Measurements from ENCODE around the gene LANCL2.
A peak's percentile ranks its signal among the peaks of the same experiment; 100 is the strongest.

The LANCL2 gene

GRCh38 chr7:55365675-55366460, 731 bp downstream of the LANCL2 start:
- peak overlapping the region; percentile 78 for H4K8ac ChIP-seq (ENCODE audit: low read depth, low read length)
- peak overlapping the region; percentile 99 for H3K27ac ChIP-seq (ENCODE audit: low read depth, low read length)
- peak; percentile 98 for DNase-seq
- H3K4me2 ChIP-seq (ENCODE audit: low read length), result peak overlapping the region; percentile 63
- no peak overlapping the region for H4K5ac ChIP-seq (ENCODE audit: low read length)
- H2BK120ac ChIP-seq (ENCODE audit: low read depth, low read length), result peak overlapping the region; percentile 49
- WGBS (ENCODE audit: extremely low coverage, insufficient coverage, low lambda C conversion rate), result no CpG with 5 or more reads among the region's 101 CpGs
- peak overlapping the region; percentile 86 for H2BK5ac ChIP-seq (ENCODE audit: low read length)
- H3K79me1 ChIP-seq (ENCODE audit: low read length), result peaks cover 8% of the 10 kb centered on the region
- H3K4me1 ChIP-seq (ENCODE audit: control insufficient read depth, low read depth, low read length), result peaks cover 2% of the 10 kb centered on the region
- no peak overlapping the region for H2BK15ac ChIP-seq (replicated peaks; ENCODE audit: low read depth)
- H3K4me3 ChIP-seq (ENCODE audit: low read length), result peak overlapping the region; percentile 97
- no peaks in the 10 kb centered on the region for H3K27me3 ChIP-seq (ENCODE audit: insufficient read depth, low read length, poor library complexity)
- peaks cover 12% of the 10 kb centered on the region for H3K79me2 ChIP-seq (ENCODE audit: control insufficient read depth, insufficient read depth, low read length)
- peak overlapping the region; percentile 17 for H3K23ac ChIP-seq (ENCODE audit: low read length)
- H3K18ac ChIP-seq (ENCODE audit: low read length), result peak overlapping the region; percentile 93
- H3K36me3 ChIP-seq (ENCODE audit: control insufficient read depth, insufficient read depth, low read length), result no peaks in the 10 kb centered on the region
- H2AK5ac ChIP-seq (ENCODE audit: low read length), result no peak overlapping the region
- peak overlapping the region; percentile 95 for H3K9ac ChIP-seq (ENCODE audit: low read length)
- peak overlapping the region; percentile 98 for H3K56ac ChIP-seq (ENCODE audit: low read length)
- peak overlapping the region; percentile 82 for H3K4ac ChIP-seq (ENCODE audit: low read depth, low read length)

GRCh38 chr7:55366461-55367070, 1.4 kb downstream of the LANCL2 start:
- no CpG with 5 or more reads among the region's 32 CpGs for WGBS (ENCODE audit: extremely low coverage, insufficient coverage, low lambda C conversion rate)
- no peak overlapping the region for H3K18ac ChIP-seq (ENCODE audit: low read length)

GRCh38 chr7:55367283-55367840, 2.2 kb downstream of the LANCL2 start:
- H2BK120ac ChIP-seq (ENCODE audit: low read depth, low read length), result no peak overlapping the region
- H3K9ac ChIP-seq (ENCODE audit: low read length), result peak overlapping the region; percentile 95
- DNase-seq, result no peak
- peaks cover 8% of the 10 kb centered on the region for H3K79me1 ChIP-seq (ENCODE audit: low read length)
- no peaks in the 10 kb centered on the region for H3K36me3 ChIP-seq (ENCODE audit: control insufficient read depth, insufficient read depth, low read length)
- no peak overlapping the region for H3K18ac ChIP-seq (ENCODE audit: low read length)
- no peak overlapping the region for H3K4ac ChIP-seq (ENCODE audit: low read depth, low read length)
- H3K23ac ChIP-seq (ENCODE audit: low read length), result no peak overlapping the region
- H3K79me2 ChIP-seq (ENCODE audit: control insufficient read depth, insufficient read depth, low read length), result peaks cover 12% of the 10 kb centered on the region
- no peak overlapping the region for H2BK5ac ChIP-seq (ENCODE audit: low read length)
- no peak overlapping the region for H4K5ac ChIP-seq (ENCODE audit: low read length)
- H2AK5ac ChIP-seq (ENCODE audit: low read length), result no peak overlapping the region
- no peak overlapping the region for H3K27ac ChIP-seq (ENCODE audit: low read depth, low read length)
- no CpG with 5 or more reads among the region's 19 CpGs for WGBS (ENCODE audit: extremely low coverage, insufficient coverage, low lambda C conversion rate)
- peak overlapping the region; percentile 89 for H3K4me2 ChIP-seq (ENCODE audit: low read length)
- peaks cover 2% of the 10 kb centered on the region for H3K4me1 ChIP-seq (ENCODE audit: control insufficient read depth, low read depth, low read length)
- no peak overlapping the region for H2BK15ac ChIP-seq (replicated peaks; ENCODE audit: low read depth)
- H4K8ac ChIP-seq (ENCODE audit: low read depth, low read length), result no peak overlapping the region
- H3K4me3 ChIP-seq (ENCODE audit: low read length), result peak overlapping the region; percentile 97
- peak overlapping the region; percentile 98 for H3K56ac ChIP-seq (ENCODE audit: low read length)
- H3K27me3 ChIP-seq (ENCODE audit: insufficient read depth, low read length, poor library complexity), result no peaks in the 10 kb centered on the region

More at GRCh38 chr7:55366461-55367070, 1.4 kb downstream of the LANCL2 start:
- peak overlapping the region; percentile 97 for H3K4me3 ChIP-seq (ENCODE audit: low read length)
- peak overlapping the region; percentile 89 for H3K4me2 ChIP-seq (ENCODE audit: low read length)
- H3K56ac ChIP-seq (ENCODE audit: low read length), result peak overlapping the region; percentile 98
- H3K27ac ChIP-seq (ENCODE audit: low read depth, low read length), result peak overlapping the region; percentile 5
- peak overlapping the region; percentile 95 for H3K9ac ChIP-seq (ENCODE audit: low read length)
- H2BK120ac ChIP-seq (ENCODE audit: low read depth, low read length), result no peak overlapping the region
- no peak overlapping the region for H2AK5ac ChIP-seq (ENCODE audit: low read length)
- H2BK5ac ChIP-seq (ENCODE audit: low read length), result no peak overlapping the region
- peak overlapping the region; percentile 72 for H3K4ac ChIP-seq (ENCODE audit: low read depth, low read length)
- peaks cover 12% of the 10 kb centered on the region for H3K79me2 ChIP-seq (ENCODE audit: control insufficient read depth, insufficient read depth, low read length)
- H3K36me3 ChIP-seq (ENCODE audit: control insufficient read depth, insufficient read depth, low read length), result no peaks in the 10 kb centered on the region
- no peak overlapping the region for H4K8ac ChIP-seq (ENCODE audit: low read depth, low read length)
- H3K4me1 ChIP-seq (ENCODE audit: control insufficient read depth, low read depth, low read length), result peaks cover 2% of the 10 kb centered on the region
- peaks cover 8% of the 10 kb centered on the region for H3K79me1 ChIP-seq (ENCODE audit: low read length)
- no peaks in the 10 kb centered on the region for H3K27me3 ChIP-seq (ENCODE audit: insufficient read depth, low read length, poor library complexity)
- H4K5ac ChIP-seq (ENCODE audit: low read length), result no peak overlapping the region
- H3K23ac ChIP-seq (ENCODE audit: low read length), result peak overlapping the region; percentile 19
- DNase-seq, result peak; percentile 29
- H2BK15ac ChIP-seq (replicated peaks; ENCODE audit: low read depth), result no peak overlapping the region

- H3K9ac ChIP-seq (ENCODE audit: low read length), result no peak overlapping the region
Measured at GRCh38 chr7:55369427-55370400, 4.6 kb downstream of the LANCL2 start.

GRCh38 chr7:55374213-55374612, 9.1 kb downstream of the LANCL2 start:
- Histone ChIP-seq H3K79me1 (ENCODE audit: low read length) (peaks cover 1% of the 10 kb centered on the region), H3K9ac (ENCODE audit: low read length) (no peak overlapping the region), H3K4me2 (ENCODE audit: low read length) (no peak overlapping the region), H3K56ac (ENCODE audit: low read length) (no peak overlapping the region), H2BK120ac (ENCODE audit: low read depth, low read length) (no peak overlapping the region), H2AK5ac (ENCODE audit: low read length) (no peak overlapping the region), H3K23ac (ENCODE audit: low read length) (no peak overlapping the region), H3K79me2 (ENCODE audit: control insufficient read depth, insufficient read depth, low read length) (no peaks in the 10 kb centered on the region), H2BK5ac (ENCODE audit: low read length) (no peak overlapping the region), H3K18ac (ENCODE audit: low read length) (no peak overlapping the region), H3K27me3 (ENCODE audit: insufficient read depth, low read length, poor library complexity) (no peaks in the 10 kb centered on the region), H4K8ac (ENCODE audit: low read depth, low read length) (no peak overlapping the region), H3K36me3 (ENCODE audit: control insufficient read depth, insufficient read depth, low read length) (no peaks in the 10 kb centered on the region), H3K4me1 (ENCODE audit: control insufficient read depth, low read depth, low read length) (no peaks in the 10 kb centered on the region), H2BK15ac (replicated peaks; ENCODE audit: low read depth) (no peak overlapping the region), H3K27ac (ENCODE audit: low read depth, low read length) (no peak overlapping the region), H4K5ac (ENCODE audit: low read length) (no peak overlapping the region), H3K4ac (ENCODE audit: low read depth, low read length) (no peak overlapping the region), H3K4me3 (ENCODE audit: low read length) (no peak overlapping the region)
- no CpG with 5 or more reads among the region's 2 CpGs for WGBS (ENCODE audit: extremely low coverage, insufficient coverage, low lambda C conversion rate)
- DNase-seq, result no peak

More at GRCh38 chr7:55369427-55370400, 4.6 kb downstream of the LANCL2 start:
- Histone ChIP-seq H4K5ac (ENCODE audit: low read length) (no peak overlapping the region), H3K23ac (ENCODE audit: low read length) (no peak overlapping the region), H2BK120ac (ENCODE audit: low read depth, low read length) (no peak overlapping the region), H3K27me3 (ENCODE audit: insufficient read depth, low read length, poor library complexity) (no peaks in the 10 kb centered on the region), H3K56ac (ENCODE audit: low read length) (no peak overlapping the region), H3K4me1 (ENCODE audit: control insufficient read depth, low read depth, low read length) (peaks cover 2% of the 10 kb centered on the region), H3K79me1 (ENCODE audit: low read length) (peaks cover 8% of the 10 kb centered on the region), H2BK5ac (ENCODE audit: low read length) (no peak overlapping the region), H3K18ac (ENCODE audit: low read length) (no peak overlapping the region), H3K36me3 (ENCODE audit: control insufficient read depth, insufficient read depth, low read length) (no peaks in the 10 kb centered on the region), H3K4me3 (ENCODE audit: low read length) (no peak overlapping the region), H3K4me2 (ENCODE audit: low read length) (no peak overlapping the region), H3K4ac (ENCODE audit: low read depth, low read length) (no peak overlapping the region), H3K79me2 (ENCODE audit: control insufficient read depth, insufficient read depth, low read length) (peaks cover 12% of the 10 kb centered on the region), H2AK5ac (ENCODE audit: low read length) (no peak overlapping the region), H4K8ac (ENCODE audit: low read depth, low read length) (no peak overlapping the region), H3K27ac (ENCODE audit: low read depth, low read length) (no peak overlapping the region), H2BK15ac (replicated peaks; ENCODE audit: low read depth) (no peak overlapping the region)
- no peak for DNase-seq
- no CpG with 5 or more reads among the region's 8 CpGs for WGBS (ENCODE audit: extremely low coverage, insufficient coverage, low lambda C conversion rate)
